Islet precursor cell (in vitro differentiated cells): ENCODE data around the gene B3GALT2.
"Not testable (repeated sequence)": the region's sequence is repeated elsewhere in the genome, so short reads cannot be mapped to it uniquely, and the experiment has no call there.

Experiments used
- DNase-seq: peaks from one replicate; pipeline ENCODE4 v3.0.0-alpha.2; 2018

B3GALT2 gene, protein sequence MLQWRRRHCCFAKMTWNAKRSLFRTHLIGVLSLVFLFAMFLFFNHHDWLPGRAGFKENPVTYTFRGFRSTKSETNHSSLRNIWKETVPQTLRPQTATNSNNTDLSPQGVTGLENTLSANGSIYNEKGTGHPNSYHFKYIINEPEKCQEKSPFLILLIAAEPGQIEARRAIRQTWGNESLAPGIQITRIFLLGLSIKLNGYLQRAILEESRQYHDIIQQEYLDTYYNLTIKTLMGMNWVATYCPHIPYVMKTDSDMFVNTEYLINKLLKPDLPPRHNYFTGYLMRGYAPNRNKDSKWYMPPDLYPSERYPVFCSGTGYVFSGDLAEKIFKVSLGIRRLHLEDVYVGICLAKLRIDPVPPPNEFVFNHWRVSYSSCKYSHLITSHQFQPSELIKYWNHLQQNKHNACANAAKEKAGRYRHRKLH

DNA sequence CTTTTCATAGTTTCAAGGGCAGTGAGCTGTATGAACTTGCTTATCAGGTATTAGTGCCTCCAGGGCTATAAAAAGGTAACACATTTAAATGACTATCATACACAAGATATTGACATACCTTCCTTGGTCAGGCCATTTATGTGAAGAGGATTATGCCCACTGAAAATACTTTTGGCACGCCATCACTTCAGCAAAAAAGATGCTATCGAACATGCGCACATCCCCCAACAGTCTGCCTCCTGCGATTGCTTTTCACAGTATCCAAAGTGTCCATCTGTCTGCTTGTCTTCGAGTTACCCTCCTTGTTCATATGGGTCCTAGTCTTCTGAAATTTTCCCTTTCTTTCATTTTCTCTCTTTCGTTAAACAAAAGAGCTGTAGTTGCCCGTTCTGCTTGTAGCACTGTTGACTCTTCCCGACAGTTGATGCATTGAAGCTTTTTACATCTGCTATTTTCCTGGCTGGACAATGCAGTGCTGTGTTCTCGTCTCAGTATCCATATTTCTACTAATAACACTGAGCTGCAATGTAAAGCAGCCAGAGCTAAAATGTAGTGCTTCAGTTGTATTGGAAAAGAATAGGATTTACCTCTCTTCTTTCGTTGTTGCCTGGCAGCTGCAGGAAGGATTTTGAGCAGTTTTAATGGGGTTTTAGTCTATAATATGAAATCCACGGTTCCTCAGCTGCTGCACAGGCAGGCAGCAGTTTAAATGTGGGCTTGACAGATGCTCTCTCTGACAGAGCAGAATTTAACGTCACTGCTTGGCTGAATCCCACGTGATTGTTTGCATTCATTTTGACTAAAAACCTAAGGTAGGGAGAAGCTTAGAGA, at the start of gene B3GALT2:
B3GALT2 (minus strand) TSS at position 713 of the 831 bp plus-strand sequence. CDS start 5,051 bp downstream, outside the sequence.
- no peak for DNase-seq

GRCh38 chr1:193234530-193234929, 48.1 kb upstream of the B3GALT2 start:
- no peak for DNase-seq

- DNase-seq, result not testable (repeated sequence)
These were observed 44.7 kb upstream of the B3GALT2 start for GRCh38 chr1:193231146-193231545.

DNA sequence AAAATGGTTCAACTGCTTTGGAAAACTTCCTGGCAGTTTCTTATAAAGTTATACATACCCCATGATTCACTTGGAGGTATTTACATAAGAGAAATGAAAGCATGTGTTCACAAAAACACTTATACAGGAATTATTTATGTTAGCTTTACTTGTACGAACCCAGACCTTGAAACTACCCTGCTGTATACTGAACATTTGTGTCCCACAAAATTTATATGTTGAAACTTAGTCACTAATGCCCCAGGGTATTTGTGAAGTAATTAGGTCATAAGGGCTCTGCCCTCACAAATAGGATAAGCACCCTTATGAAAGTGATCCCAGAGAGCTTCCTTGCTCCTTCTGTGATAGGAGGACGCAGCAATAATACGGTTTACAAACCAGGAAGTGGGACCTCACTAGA, 42.7 kb upstream of the B3GALT2 start:
- DNase-seq, result peak; percentile 47

GRCh38 chr1:193222056-193222615, 35.7 kb upstream of the B3GALT2 start:
- no peak for DNase-seq

DNA sequence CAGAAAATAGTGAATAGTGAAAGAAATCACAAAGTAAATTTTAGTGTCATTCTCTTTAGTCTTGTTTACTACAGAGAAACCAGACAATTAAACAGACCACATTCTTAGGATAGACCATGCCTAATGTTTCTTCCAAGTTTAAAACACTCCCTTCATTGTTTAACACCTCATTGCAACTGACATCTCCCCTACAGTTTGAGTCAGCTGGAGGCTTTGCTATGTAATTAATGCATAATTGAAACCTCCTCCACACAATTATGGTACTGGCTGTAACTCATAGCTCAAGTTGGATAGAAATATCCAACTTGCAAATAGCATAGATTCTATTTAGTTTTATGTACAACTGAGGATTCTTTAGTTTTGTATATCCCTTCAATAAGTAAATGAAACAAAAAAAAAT, 35.2 kb upstream of the B3GALT2 start:
- DNase-seq, result no peak

GRCh38 chr1:193219391-193219790, 33.0 kb upstream of the B3GALT2 start:
- no peak for DNase-seq

- peak; percentile 51 for DNase-seq
These were observed 30.5 kb upstream of the B3GALT2 start for GRCh38 chr1:193216920-193217319.

GRCh38 chr1:193213998-193214397, 27.6 kb upstream of the B3GALT2 start:
- DNase-seq, result no peak

- DNase-seq, result no peak
These were observed 26.2 kb upstream of the B3GALT2 start for GRCh38 chr1:193212637-193213036.

- DNase-seq, result no peak
These were observed 25.1 kb upstream of the B3GALT2 start for GRCh38 chr1:193211539-193211938.

DNA sequence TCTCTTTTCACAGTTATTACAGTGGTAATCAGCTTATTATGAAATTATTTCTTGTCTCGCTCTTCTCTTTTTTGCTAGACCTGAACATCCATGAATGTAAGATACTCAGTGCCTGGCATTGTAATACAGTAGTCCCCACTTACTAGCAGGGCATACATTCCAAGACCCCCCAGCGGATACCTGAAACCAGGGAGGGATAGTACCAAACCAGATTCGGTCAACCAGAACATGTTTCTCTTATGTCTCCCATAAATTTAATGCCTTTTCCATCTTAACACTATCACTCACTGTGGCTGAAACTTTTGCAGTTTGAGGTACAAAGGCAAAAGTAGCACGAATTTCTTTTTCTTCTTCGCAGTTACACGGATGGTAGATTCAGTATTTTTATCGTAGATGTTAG, 24.6 kb upstream of the B3GALT2 start:
- no peak for DNase-seq

DNA sequence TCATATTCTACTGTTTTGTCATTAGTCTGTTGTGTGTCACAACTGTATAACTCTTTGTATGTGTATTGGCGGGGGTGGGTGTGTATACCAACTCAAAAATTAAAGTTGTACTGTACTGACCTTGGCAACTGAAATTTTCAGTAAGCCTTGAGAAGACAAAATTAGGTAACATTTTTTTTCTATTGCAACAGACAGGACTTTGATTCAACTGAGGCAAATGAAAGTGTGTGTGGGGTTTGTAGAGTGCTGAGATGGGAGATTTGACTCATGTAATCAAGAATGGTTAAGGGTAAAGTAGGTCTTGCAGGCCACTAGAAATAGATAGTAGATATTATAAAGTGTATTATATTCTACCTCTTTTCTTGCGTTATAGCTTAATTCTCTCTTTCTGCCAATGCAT, 14.6 kb upstream of the B3GALT2 start:
- no peak for DNase-seq

DNA sequence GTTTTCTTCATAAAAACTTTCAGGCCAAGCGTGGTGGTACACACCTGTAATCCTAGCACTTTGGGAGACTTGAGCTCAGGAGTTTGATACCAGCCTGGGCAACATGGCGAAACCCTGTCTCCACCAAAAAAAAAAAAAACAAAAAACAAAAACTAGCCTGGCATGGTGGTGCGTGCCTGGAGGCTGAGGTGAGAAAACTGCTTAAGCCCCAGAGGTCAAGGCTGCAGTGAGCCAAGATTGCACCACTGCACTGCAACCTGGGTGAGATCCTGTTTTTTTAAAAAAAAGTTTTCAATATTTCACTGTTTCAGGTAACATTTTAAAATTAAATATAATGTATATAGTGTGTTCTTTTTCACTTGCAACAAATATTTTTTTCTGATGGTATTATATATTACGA, 13.5 kb upstream of the B3GALT2 start:
- no peak for DNase-seq

DNA sequence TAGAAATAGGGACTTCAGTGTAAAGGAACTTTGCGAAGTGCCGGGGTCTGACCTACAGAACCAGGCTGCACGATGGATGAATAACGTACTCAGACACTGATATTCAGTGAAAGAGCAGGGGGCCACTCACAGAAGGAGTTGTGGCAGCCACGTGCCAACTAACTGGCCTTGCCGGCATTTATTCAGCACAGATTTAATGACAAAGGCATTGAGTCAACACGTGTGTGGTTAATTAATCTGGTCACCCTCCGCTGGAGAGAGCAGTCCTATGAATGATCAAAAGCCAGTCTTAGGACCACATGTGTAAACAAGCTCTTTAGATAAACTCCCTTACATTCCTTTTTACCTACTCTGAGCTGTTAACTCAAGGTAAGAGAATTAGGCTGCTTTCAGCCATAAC, 6.2 kb upstream of the B3GALT2 start:
- no peak for DNase-seq

DNA sequence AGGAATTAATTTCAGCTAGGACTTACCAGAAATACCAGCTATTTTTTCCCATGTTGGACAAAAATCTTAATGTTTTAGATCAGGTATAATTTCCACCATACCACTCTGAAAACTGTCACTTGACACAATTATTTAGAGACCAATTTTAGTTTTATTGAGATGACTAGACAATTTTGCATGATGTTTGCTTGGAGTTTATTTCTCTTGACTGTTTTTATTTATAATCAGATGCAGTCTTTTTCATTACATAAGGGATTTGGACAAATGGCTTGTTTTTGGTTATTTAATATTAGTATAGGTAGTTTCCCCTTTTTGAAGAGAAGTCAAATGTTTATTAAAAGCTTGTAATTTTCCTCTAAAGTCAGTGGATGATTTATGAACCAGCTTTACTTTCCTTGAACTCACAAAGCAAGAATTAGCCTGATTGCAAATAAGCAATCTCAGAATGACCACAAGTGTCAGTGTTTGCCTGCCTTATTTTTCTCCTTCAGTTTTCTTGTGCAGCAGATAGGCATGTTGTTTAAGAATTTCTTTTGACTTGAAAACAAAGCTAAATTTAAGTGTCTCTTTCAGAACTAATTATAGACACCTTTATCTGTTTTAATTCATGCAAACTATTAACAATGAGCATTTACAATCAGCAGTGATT, 3.8 kb upstream of the B3GALT2 start:
- DNase-seq, result no peak

GRCh38 chr1:193189442-193190095, 3.2 kb upstream of the B3GALT2 start:
- no peak for DNase-seq

- DNase-seq, result not testable (repeated sequence)
These were observed 2.5 kb upstream of the B3GALT2 start for GRCh38 chr1:193188915-193189314.

DNA sequence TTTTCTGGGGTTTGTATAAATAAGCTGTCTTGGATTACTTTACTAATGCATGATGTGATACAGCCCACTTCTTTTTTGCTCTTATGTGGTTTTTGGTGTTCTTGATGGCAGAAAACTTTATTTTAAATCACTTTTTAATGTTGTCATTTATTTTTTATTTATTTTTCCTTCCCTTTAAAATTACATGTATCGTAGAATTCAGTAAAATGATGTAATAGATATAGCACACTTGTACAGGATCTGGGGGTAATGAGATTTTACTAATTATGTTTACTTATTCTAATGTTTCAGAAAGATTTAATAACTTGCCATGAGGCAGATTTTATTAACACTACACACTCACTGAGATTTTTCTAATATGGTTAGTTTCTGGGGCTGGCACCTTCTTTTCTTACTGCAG, 701 bp upstream of the B3GALT2 start:
- DNase-seq, result no peak

DNA sequence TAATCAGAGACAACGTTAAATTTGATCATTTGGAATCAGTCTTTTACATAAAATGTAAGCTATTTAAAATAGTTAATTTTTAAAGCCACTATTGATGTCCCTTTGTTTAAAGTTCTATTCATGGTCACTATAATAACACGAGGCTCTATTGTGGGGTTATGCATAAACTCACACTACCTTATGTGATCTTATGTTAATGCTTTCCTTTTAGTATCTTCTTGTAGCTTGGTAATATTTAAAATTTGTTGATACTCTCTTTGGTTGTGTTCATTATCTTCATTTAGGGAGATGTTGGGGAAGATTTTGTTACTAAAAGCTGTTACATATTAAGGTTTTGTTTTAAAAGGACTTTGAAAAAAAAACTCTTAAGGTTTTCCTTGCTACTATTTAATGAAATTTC, 1.2 kb downstream of the B3GALT2 start:
- DNase-seq, result no peak

GRCh38 chr1:193184776-193185175, 1.6 kb downstream of the B3GALT2 start:
- no peak for DNase-seq

DNA sequence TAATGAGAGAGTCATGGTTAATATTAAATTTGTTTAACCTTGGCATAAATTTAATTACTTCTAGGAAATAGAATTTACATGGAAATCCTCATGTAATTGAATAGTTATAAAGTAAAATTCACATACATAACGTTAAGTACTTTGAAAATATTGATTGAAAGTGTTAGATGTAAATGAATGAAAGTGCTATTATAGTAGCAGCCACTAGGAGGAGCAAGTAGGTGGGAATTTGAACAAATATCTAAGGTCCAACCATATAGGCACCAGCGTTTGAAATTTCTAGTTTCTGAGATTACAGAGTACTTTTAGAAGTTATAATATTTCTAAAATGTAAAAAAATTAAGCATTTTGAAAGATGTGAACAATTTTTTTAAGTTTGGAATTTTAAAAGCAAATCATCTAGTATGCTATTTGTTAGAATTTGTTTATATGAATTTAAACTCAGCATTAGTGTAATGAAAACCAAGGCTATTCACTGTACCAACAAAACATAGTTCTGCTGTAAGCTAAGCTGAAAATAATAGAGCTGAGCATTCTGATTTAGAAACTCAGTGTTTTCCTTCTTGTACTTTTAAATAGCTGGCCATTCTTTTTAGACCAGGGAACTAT, 3.3 kb downstream of the B3GALT2 start:
- no peak for DNase-seq
